IPS-18a (cell line): ENCODE measurements around the gene PLEKHG1.

Experiments used
- H3K27ac ChIP-seq: one replicate; pipeline ENCODE4 v1.5.1; 2013; ENCODE audit warnings: low read length
- H3K27me3 ChIP-seq: one replicate; pipeline ENCODE4 v1.6.1; 2013; ENCODE audit warnings: mild to moderate bottlenecking, low read length; ENCODE audit not compliant: control insufficient read depth, insufficient read depth
- H3K36me3 ChIP-seq: one replicate; pipeline ENCODE4 v1.6.1; 2013; ENCODE audit warnings: low read depth, low read length; ENCODE audit not compliant: control insufficient read depth
- H3K4me1 ChIP-seq: one replicate; pipeline ENCODE4 v1.6.1; 2013; ENCODE audit warnings: low read depth, low read length; ENCODE audit not compliant: control insufficient read depth
- H3K4me3 ChIP-seq: one replicate; pipeline ENCODE4 v1.5.1; 2013; ENCODE audit warnings: low read length
- H3K9ac ChIP-seq: one replicate; pipeline ENCODE4 v1.6.1; 2013; ENCODE audit warnings: mild to moderate bottlenecking, low read length, moderate library complexity
- H3K9me3 ChIP-seq: one replicate; pipeline ENCODE4 v1.6.1; 2013; ENCODE audit warnings: low read depth, low read length; ENCODE audit not compliant: control insufficient read depth

The PLEKHG1 gene

DNA sequence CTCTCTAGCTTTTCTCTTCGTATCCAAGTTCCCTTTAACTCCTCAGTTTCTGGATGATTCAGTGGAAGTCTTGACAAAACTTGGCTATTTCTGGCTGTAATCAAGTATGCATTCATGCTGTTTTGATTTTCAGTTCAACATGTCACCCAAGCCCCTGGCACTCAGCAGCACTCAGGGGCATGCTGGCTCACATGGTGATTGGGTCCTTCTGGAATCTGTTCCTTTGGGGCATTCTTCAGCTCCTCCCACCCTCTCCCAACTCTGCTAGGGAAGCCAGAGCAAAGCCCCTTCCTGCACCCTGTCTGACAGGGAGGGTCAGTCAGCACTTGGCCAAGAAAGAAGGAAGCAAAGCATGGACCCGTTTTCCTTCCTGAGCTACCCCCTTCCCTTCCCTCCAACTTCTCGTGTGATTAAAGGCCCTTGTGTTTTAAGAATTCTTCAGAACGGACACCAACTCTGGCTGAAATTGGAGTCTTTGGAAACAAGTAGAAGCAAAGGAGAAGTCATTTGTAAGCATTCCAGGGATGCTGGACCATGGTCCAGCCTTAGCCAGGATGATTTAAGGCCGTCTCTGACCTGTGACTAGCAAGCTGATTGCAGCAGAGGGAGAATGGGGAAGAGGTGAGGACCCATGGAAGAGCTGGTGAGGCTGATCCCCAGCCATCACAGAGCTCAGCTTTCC lies 7.1 kb downstream of the PLEKHG1 start:
- Histone ChIP-seq H3K9ac (no peak overlapping the region), H3K4me1 (no peaks in the 10 kb centered on the region), H3K9me3 (no peaks in the 10 kb centered on the region), H3K4me3 (no peak overlapping the region), H3K27me3 (peaks cover 22% of the 10 kb centered on the region), H3K27ac (no peak overlapping the region), H3K36me3 (no peaks in the 10 kb centered on the region)

- H3K27ac ChIP-seq: no peak overlapping the region
- H3K9me3 ChIP-seq: no peaks in the 10 kb centered on the region
- H3K36me3 ChIP-seq: no peaks in the 10 kb centered on the region
- no peak overlapping the region for H3K9ac ChIP-seq
- H3K4me1 ChIP-seq: no peaks in the 10 kb centered on the region
- H3K27me3 ChIP-seq: peaks cover 17% of the 10 kb centered on the region
- H3K4me3 ChIP-seq: no peak overlapping the region
These were observed 7.6 kb downstream of the PLEKHG1 start for GRCh38 chr6:150607329-150607650.

DNA sequence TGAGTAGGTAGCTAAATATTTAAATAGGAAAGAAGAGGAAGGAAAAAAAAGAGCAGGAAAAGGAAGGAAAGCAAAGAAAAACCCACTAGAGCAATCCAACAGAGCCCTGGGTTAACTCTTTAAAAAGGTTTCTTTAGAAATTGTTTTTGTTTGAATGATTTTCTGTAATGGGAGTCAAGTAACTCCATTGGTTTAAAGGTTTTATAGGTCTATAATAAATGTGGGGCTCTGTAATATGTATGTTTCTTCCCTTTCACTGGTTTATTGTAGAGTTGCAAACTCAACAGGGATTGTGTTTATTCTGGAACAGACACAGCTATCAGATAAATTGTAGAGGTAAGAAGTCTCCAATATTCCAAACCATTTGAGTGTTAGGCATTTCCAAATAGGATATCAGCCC lies 10.9 kb downstream of the PLEKHG1 start:
- Histone ChIP-seq H3K36me3 (no peaks in the 10 kb centered on the region), H3K27ac (no peak overlapping the region), H3K9ac (no peak overlapping the region), H3K9me3 (no peaks in the 10 kb centered on the region), H3K4me1 (no peaks in the 10 kb centered on the region), H3K4me3 (no peak overlapping the region), H3K27me3 (no peaks in the 10 kb centered on the region)

- Histone ChIP-seq H3K27ac (no peak overlapping the region), H3K9ac (no peak overlapping the region), H3K36me3 (no peaks in the 10 kb centered on the region), H3K4me3 (no peak overlapping the region), H3K9me3 (no peaks in the 10 kb centered on the region), H3K27me3 (no peaks in the 10 kb centered on the region), H3K4me1 (no peaks in the 10 kb centered on the region)
These were observed 13.6 kb downstream of the PLEKHG1 start for GRCh38 chr6:150613269-150613668.

- H3K4me3 ChIP-seq: no peak overlapping the region
- no peaks in the 10 kb centered on the region for H3K9me3 ChIP-seq
- no peak overlapping the region for H3K9ac ChIP-seq
- H3K36me3 ChIP-seq: no peaks in the 10 kb centered on the region
- H3K27me3 ChIP-seq: no peaks in the 10 kb centered on the region
- no peak overlapping the region for H3K27ac ChIP-seq
- no peaks in the 10 kb centered on the region for H3K4me1 ChIP-seq
These were observed 16.3 kb downstream of the PLEKHG1 start for GRCh38 chr6:150615967-150616366.

DNA sequence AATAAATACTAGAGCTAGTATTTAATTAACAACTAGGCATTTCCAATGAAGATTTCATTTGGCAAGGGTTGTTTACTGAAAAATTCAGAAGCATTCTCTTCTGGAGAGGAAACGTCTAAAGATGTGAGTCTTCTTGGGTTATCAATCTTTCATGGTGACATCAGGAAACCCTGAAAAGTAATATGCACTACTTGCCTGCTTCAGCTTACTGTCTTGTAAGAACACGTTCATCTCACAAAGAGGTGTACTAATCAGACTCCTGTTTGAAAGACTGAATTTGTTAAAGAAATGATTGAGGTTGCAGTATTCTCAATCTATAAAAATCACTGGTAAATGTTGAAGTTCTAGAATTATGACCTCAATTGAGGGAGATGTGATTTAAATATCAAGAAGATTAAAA lies 16.9 kb downstream of the PLEKHG1 start:
- no peaks in the 10 kb centered on the region for H3K36me3 ChIP-seq
- no peaks in the 10 kb centered on the region for H3K9me3 ChIP-seq
- no peaks in the 10 kb centered on the region for H3K4me1 ChIP-seq
- H3K9ac ChIP-seq: no peak overlapping the region
- no peaks in the 10 kb centered on the region for H3K27me3 ChIP-seq
- no peak overlapping the region for H3K27ac ChIP-seq
- no peak overlapping the region for H3K4me3 ChIP-seq

DNA sequence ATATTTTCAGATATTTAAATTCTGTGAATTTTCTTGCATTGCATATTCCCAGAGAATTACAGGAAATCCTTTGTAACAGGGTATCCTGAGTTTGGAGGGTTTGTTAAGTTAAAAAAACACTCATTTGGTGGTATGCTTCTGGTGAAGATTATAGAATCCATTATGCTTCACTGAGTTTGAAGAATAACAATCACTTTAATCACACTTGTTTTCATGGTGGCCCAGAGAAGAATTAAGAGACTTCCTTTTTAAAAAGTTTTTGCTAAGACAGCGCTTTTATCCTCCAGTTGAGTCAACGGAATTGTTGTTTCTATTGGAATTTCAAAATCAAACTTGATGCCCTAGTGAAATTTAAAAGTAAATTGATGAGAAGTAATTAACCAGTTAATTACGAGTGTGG lies 17.4 kb downstream of the PLEKHG1 start:
- H3K4me3 ChIP-seq: no peak overlapping the region

GRCh38 chr6:150617496-150618460 lies 18.1 kb downstream of the PLEKHG1 start:
- H3K9ac ChIP-seq: no peak overlapping the region
- H3K27me3 ChIP-seq: no peaks in the 10 kb centered on the region
- H3K4me1 ChIP-seq: no peaks in the 10 kb centered on the region

More for the DNA sequence above, 17.4 kb downstream of the PLEKHG1 start:
- Histone ChIP-seq H3K4me1 (no peaks in the 10 kb centered on the region), H3K9ac (no peak overlapping the region), H3K27me3 (no peaks in the 10 kb centered on the region), H3K9me3 (no peaks in the 10 kb centered on the region), H3K36me3 (no peaks in the 10 kb centered on the region), H3K27ac (no peak overlapping the region)

DNA sequence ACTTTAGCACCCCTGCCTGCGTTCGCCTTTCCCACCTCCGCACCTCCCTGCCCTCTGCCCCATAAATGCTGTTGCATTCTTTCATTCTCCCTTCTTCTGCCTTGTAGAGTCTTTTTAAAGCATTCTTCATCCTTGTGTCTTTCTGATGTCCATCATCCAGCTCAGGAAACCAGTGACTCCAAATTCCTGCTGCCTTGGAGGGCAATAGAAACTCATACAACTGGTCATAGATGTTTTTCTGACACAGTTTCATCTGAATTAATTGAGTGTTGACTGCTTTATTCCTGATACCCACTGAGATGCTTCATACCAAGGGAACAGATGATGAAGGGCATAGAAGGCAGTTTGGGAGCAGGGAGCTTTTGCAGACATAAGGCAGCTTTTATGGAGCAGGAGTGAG lies 19.6 kb downstream of the PLEKHG1 start:
- H3K9me3 ChIP-seq: no peaks in the 10 kb centered on the region
- H3K4me3 ChIP-seq: no peak overlapping the region
- no peak overlapping the region for H3K9ac ChIP-seq
- H3K36me3 ChIP-seq: no peaks in the 10 kb centered on the region
- no peaks in the 10 kb centered on the region for H3K4me1 ChIP-seq
- H3K27me3 ChIP-seq: no peaks in the 10 kb centered on the region
- no peak overlapping the region for H3K27ac ChIP-seq

More at GRCh38 chr6:150617496-150618460, 18.1 kb downstream of the PLEKHG1 start:
- H3K36me3 ChIP-seq: no peaks in the 10 kb centered on the region
- H3K27ac ChIP-seq: no peak overlapping the region
- no peaks in the 10 kb centered on the region for H3K9me3 ChIP-seq
- H3K4me3 ChIP-seq: no peak overlapping the region

- H3K9ac ChIP-seq: no peak overlapping the region
- H3K27ac ChIP-seq: no peak overlapping the region
- no peaks in the 10 kb centered on the region for H3K36me3 ChIP-seq
- H3K4me3 ChIP-seq: no peak overlapping the region
- no peaks in the 10 kb centered on the region for H3K4me1 ChIP-seq
- H3K9me3 ChIP-seq: no peaks in the 10 kb centered on the region
- no peaks in the 10 kb centered on the region for H3K27me3 ChIP-seq
These were observed 20.6 kb downstream of the PLEKHG1 start for GRCh38 chr6:150620244-150620643.

- Histone ChIP-seq H3K27me3 (no peaks in the 10 kb centered on the region), H3K27ac (no peak overlapping the region), H3K4me1 (no peaks in the 10 kb centered on the region), H3K4me3 (no peak overlapping the region), H3K36me3 (no peaks in the 10 kb centered on the region), H3K9me3 (no peaks in the 10 kb centered on the region), H3K9ac (no peak overlapping the region)
These were observed 21.1 kb downstream of the PLEKHG1 start for GRCh38 chr6:150620763-150621162.

DNA sequence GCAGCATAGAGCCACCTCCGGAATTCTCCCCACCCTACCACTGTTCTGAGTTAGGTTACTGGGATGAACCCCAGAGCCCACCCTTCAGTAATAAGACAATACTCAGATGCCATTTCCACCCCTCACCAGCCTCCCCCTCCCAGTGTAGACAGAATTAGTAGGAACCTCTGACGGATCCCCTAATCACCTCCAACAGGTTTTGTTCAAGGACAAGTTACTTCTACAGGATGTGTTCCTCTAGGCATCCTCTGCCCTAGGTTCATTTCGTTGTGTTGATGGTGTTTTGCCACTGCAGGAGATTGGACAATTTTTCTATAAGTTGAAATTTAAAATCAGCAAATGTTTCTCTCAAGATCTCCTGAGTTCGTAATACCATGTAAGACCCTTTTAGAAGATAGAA lies 22.8 kb downstream of the PLEKHG1 start:
- H3K4me3 ChIP-seq: no peak overlapping the region
- H3K9ac ChIP-seq: no peak overlapping the region
- no peaks in the 10 kb centered on the region for H3K27me3 ChIP-seq
- H3K9me3 ChIP-seq: no peaks in the 10 kb centered on the region
- no peak overlapping the region for H3K27ac ChIP-seq
- H3K36me3 ChIP-seq: no peaks in the 10 kb centered on the region
- no peaks in the 10 kb centered on the region for H3K4me1 ChIP-seq
